GM18508 (cell line): ENCODE measurements around the gene C15orf39.

Experiments used
- ATAC-seq: cut with Tn5 transposase; IDR thresholded peaks from one replicate; pipeline ENCODE4 v1.9.1; 2021; ENCODE audit warnings: moderate number of reproducible peaks; ENCODE audit not compliant: insufficient read depth, unreplicated experiment

The C15orf39 gene

DNA sequence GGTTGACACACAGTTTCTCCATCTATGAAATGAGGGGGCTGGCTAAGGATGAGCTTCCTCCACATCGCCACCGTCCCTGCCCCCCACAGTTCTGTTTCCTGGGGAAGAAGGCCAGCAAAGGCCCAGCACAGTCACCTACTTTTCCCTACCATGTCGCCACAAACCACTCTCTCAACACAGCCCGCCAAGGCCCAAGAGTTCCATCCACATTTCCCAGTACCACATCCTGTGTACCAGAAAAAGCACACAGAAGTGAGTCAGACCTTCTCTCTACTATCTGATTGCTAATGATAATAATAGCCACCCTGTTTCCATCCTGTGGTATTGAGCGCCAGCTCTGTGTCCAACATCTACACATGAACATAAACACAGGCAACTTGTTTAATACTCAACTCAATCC lies 30.3 kb upstream of the C15orf39 start:
- ATAC-seq: no peak

DNA sequence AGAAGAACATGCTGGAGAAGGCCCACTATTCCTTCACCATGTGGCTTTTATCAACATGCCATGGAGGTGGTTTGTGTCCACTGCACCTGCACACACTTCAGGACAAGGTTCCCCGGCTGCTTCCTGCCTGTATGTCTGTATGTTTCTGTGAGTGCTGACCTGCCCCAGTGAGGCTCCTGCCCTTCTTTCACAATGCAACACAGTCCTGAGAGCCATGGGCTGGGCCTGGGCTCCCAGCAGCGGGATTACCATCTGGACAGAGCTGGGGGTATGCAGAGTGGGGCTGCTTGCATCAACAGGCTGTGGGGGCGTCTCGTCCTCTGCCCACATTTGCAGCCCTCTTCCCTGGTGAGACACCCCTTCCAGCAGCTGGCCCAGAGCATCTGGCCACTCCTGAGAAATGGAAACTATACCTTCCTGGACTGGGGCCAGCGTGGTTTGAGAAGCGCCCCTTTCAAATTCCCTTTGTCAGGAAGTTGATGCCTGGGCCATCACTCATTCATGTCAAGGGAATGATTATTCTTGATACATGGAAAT lies 29.3 kb upstream of the C15orf39 start:
- no peak for ATAC-seq

DNA sequence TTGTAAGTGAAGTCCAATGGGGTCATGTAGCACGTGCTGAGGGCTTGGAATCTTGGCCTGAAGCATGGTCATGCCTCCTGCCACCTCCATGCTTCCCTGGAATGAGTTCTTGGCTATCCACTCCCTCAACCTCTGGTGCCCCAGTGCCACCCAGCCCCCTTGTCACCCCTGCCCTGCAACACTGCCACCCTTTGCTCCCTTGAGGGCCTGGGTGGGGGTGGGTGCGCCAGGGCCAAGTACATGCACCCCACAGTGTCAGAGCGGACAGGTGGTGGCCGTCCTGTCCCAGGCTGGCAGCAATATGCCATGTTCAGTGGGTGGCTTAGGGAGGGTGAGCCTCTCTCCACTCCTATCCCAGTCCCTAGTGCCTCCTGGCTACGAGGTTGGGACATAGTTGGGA lies 27.6 kb upstream of the C15orf39 start:
- no peak for ATAC-seq

DNA sequence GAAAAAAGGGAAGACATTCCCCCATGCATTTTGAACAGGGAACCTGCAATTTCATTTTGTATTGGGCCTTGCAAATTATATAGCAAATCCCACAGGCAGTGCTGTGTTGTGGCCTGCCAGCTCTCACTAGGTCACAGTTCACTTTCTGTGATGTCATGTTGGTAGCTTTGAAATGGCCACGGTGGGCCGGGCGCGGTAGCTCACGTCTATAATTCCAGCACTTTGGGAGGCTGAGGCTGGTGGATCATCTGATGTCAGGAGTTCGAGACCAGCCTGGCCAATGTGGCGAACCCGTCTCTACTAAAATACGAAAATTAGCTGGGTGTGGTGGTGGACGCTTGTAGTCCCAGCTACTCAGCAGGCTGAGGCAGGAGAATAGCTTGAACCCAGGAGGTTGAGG lies 27.0 kb upstream of the C15orf39 start:
- ATAC-seq: no peak

DNA sequence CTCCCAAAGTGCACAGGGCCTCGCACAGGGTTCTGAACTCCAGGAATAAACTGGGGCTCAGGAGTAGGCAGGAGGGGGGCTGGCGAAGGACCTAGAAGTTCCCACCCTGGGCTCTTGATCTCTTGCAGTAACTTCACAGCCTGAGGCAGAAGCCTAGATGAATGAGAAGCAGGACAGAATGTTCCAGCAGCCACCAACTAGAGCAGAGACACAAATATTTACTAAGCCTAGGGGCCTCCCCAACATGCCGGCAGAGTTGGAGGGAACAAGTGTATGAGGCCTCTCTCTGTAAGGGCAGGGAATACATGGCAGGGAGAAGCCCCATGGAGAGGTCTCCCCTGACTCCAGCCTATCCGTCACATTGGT lies 25.3 kb upstream of the C15orf39 start:
- ATAC-seq: no peak

DNA sequence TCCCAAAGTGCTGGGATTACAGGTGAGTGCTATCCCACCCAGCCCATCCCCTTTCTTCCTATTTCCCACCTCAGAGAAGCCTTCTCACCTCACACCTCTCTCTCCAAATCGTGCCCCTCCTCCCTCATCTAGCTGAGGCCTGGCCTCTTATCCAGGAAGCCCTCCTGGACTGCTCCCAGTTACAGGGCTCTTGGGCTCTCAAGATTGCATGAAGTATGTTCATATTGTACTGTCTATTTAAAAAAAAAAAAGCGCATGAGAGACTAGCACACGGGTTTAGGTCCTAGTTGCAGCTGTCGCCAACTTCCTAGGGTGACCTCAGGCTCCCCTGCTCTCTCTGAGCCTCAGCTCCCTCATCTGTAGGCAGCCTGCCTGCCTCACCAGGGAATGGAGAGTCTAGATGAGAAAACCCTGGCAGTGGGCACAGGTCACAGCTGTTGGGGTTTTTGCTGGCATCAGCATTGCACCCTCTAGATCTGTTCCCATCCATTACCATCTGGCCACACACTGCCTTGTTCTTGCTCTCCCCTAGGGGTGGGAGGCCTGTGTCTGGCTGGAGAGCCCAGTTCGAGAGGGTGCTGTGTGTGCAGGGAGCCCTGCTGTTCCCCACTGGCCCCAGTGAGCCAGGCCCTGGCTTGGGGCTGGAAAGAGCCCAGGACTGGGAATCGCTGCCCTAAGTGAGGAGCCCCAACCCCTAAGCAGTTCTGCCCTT lies 24.2 kb upstream of the C15orf39 start:
- ATAC-seq: no peak

DNA sequence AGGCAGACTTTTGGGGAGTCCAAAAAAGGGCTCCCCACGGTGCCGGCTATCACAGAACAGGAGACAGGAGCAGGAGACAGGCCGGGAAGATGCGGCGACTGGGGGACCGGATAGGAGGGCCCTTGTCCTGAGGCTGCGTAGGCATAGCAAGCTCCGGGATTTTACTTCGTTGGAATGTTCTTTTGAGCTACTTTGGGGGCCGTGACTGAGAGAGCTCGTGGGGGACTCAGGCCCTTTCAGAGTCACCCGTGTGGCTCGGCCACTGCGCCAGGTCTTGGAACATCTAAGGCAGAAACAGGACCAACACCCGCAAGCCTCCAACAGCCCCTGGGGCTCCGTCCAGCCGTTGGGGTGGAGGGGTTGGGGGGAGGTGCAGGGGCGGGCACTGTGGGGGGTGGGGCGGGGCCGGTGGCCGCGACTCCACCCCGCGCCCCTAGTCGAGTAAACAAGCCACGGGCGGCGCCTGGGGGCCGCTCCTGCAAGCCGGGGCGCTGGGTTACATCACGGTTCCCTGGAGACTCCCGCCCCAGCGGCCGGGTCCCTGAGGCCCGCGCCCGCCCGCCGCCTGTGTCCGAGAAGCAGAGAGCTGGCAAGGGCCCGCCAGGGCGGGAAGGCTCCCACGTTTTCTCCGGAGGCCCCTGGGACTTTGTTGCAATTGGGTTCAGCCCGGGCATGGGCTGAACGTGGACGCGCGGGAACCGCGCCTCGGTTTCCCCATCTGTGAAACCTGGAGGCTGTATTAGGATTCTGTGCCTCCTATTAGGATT lies 23.3 kb upstream of the C15orf39 start:
- no peak for ATAC-seq

DNA sequence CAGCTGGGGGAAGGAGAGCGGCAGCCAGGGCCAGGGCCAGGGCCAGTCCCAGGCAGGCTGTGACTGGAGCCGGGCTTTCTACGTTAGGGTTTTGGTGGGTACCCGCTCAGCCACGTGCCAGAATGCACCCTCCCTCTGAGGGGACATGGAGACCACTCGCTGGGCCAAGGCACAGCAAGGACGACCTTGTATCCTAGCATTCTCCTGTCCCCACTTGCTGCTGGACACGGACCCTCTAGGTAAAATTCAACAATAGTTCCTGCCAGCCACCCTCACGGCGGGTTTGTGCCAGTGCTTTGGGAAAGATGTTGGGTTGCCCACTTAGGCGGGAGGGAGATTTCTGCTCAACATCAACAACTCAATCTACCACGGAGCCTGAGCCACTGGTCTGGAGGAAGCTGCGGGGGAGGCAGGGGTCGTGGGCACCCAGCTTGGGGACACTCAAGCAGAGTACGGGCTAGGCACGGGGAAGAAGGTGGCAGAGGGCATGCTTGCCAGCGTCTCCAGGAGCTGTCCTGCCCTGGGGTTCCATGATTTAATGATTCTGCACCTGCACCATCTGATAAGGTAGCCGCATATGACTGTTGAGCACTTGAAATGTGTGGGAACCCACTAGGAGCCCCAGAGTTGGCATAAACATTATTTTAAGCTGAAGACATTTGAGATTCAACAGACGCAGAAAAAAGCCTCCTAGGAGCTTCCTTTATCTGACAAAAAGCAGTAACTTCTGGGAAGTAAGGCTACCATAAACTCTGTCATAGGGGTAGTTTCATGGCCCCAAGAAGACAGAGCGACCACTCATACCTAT lies 22.5 kb upstream of the C15orf39 start:
- ATAC-seq: no peak

DNA sequence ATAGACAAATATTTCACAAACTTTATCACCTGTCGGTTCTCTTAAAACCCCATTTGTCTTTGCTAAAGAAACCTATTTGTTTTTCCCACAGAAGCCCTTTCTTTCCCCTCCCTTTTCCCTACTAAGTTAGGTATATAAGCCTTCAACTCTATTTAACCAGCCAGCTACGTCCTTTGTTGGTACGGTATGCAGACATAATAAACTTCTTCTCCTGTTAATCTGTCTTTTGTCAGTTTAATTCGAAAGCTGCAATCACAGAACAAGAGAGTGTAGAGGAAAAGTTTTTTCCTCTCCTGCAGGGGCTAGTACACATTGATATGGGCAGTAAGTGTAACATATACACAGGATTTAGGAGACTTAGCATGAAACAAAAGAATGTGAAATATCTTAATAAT lies 21.9 kb upstream of the C15orf39 start:
- no peak for ATAC-seq

DNA sequence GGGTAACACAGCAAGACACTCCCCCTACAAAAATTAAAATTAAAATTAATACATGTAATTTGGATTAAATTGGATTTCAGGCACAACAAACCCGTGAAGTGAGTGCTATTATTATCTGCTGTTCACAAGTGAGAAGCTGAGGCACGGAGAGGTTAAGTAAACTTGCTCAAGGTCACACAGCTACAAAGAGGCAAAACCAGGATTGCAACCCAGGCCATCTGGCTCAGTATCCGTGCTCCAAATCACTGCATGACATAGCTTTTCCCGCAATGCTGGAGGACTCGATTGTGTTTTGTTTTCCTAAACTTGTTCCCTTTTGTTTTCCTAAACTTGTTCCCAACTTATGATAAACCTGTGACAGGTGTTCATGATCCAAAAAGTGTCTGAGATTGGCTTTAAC lies 19.9 kb upstream of the C15orf39 start:
- ATAC-seq: no peak

DNA sequence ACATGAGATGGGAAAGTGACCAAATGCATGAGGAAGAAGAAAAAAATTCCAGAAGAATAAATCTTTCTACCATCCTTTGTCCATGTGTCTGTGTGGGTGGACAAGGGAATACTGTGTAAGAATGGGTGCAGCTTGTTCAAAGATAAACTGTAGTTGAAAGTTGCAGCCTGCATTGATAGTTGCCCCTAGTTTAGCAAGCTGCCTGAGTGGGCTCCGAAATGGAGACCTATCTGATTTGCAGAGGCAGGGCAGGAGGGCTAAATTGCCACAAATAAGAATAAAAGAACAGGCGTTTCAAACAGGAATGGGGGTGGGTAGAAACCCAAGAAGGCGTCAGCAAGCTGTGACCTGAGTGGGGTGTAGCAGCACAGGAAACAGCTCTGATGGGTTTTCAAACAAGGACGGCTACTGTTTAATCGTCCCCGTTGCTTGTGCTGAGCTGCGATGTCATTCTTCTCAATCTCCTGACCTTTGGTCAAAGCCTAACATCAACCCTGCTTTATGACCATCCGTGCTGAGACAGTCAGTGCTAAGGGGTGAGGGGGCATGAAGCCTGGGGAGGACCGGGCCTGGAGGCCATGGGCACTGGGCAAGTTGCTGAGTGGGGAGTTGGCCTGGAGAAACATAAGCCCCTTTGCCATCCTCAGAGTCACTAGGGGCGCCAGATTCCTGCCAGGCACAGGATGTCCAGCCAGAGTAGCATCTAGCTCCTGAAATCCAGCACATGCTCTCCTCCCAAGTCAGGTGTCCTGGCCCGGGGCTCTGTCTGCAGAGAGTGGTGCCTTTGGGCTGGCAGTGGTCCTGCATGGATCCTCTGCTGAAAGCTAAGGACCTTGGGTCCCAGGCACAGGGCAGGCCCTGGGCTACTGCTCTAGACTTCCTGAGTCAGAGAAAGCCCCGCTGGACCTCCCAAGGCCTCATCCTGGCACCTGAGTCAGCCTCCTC lies 19.2 kb upstream of the C15orf39 start:
- no peak for ATAC-seq

DNA sequence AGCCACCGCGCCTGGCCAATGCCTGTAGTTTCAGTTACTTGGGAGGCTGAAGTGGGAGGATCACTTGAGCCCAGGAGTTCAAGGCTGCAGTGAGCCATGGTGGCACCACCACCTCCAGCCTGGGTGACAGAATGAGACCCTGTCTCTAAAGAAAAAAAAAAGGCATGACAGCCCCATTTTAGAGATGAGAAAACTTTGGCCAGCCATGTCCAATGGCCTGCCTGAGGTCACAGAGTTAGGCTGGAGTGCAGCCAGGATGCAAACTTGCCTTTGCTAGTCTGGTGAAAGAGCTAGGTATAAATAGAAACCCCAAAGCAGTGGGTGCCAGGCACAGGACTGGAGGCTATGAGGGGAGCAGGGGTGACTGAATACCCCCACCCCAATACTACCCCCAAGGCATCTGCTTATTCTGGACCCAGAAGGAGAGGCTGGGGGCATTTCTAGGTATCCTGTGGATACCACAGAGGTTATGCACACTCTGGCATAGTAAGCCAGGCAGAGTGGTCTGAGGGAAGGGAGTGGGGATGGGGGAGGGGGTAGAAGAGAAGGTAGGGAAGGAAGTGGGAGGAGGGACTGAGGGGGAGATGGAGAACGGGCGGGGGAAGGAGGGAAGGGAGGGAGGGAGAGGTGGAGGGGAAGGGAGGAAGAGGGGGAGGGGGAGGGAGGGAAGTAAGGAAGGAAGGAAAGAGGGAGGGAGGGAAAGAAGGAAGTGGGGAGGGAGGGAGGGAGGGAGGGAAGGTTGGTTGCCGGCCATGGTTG lies 16.2 kb upstream of the C15orf39 start:
- ATAC-seq: no peak

DNA sequence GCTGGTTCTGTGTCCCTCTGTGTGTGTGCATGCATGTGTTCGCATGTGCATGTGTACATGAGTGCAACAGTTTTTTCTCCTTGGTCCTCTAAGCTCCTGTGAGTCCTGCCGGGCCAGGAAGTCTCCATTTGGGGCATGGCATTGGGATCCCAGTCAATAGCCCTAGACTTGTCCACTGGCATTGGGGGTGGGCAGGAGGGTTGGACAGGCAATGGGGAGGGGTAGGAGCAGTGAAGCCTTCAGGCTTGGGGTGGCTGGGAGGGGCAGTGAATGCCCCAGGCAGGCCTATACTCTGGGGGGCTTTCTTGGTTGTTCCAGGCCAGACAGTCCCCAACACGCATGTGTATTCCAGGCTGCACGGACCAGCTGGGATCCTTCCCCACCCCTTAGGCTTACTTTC lies 15.6 kb upstream of the C15orf39 start:
- no peak for ATAC-seq

DNA sequence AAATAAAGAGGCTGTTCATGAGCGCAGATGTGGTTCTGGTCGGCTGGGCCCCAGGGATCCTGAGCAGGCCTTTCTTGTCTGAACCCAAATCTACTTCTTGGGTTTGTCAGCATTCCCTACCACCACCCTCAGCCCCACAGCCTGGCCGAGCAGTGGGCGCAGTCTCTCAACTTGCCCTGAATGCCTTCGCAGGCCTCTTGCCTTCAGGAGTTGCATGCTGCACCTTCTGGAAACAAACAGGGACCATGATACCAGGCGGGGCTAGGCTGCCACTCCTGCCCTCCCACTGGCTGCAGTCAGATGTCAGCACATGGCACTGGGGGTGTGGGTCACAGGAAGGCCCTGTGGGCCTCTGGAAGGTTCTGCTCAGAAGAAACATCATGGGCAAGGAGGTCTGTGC lies 13.2 kb upstream of the C15orf39 start:
- ATAC-seq: no peak

DNA sequence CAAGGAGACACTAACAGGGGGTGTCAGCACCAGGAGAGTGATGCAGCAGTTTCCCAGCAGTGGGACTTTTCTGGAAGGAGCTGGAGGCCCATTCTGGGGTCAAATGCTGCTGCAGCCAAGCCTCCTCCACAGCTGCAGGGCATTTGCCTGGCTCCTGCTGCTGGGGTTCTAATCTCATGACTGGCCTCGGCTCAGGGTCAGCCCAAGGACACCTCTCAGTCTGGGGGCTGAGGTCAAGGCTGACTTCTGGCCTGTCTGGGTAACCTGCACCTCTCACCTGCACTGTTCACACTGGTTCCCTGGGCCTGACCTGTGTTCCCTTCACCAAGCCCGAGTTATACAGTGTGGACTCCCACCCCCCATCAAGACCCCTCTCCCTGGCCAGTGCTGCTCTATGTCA lies 10.4 kb upstream of the C15orf39 start:
- no peak for ATAC-seq

DNA sequence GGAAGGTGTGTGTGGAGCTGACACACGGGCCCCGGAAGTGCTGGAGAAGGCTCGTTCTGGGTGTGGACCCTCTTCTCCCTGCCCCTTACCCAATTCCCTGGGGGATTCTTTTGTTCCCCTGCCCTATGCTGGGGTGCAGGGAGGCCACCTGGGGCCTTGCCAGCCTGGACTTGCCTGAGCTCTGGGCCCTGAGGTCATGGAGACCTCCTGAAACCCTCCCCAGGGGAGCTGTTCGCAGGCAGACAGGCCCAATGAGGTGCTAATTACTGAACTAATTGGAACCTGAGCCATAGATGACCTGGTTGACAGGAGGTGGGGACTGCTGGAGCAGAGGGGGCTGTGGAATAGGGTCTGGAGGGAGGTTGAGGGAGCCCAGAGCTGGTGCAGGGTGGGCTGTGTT lies 9.4 kb upstream of the C15orf39 start:
- ATAC-seq: no peak

DNA sequence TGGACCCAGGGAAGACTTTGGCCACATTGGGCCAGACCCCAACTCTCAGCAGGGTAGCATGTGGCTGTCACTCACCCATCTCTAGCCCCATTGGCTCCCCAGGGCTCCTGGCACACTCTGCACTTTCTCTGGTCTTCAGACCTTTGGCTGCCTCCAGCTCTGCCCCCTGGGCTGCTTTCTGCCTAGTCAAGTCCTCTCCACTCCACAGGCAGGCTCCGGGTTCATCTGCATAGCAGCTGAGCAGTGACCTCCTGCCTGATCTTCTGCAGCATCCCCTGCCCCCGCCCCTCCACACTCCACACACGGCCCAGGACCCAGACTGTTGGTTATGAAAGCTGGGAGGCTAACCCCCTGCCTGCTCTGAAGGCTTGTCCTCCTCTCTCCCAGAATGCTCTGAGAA lies 8.4 kb upstream of the C15orf39 start:
- no peak for ATAC-seq

DNA sequence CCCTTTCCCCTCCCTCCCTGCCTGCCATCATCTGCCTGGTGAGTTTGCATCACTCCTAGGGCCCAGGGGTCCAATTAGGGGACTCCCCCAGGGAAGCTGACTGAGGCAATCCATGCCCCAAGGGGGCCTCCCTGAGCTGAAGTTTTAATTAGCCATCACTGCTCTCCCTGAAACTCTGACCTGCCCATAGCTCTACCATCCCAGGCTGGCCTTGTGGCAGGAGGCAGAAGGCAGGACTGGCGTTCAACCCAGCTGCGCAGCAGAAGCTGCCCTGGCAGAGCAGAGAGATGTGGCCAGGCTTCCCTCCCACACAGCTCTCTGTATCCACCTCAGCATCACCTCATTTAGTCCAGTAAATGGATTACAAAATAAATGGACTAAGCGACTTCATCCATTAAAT lies 7.7 kb upstream of the C15orf39 start:
- no peak for ATAC-seq

DNA sequence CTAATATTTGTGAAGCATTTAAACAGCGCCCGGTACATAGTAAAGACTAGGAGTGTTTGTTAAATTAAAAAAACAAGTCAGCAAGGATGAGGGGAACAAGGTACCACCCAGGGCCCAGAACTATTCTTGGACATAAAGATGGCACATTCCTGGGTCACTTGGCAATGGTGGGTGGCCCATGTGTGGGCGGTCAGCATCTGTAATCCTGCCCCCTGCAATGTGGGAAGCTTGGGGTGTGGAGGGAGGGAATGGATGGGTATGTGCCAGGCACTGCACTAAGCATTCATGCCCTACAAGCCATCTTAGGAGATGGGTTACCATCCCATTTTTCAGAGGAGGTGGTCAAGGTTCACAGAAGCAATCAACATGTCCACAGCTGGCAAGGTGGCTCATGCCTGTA lies 7.3 kb upstream of the C15orf39 start:
- no peak for ATAC-seq
